Measurements from ENCODE around the gene ZNF174.

The ZNF174 gene

DNA sequence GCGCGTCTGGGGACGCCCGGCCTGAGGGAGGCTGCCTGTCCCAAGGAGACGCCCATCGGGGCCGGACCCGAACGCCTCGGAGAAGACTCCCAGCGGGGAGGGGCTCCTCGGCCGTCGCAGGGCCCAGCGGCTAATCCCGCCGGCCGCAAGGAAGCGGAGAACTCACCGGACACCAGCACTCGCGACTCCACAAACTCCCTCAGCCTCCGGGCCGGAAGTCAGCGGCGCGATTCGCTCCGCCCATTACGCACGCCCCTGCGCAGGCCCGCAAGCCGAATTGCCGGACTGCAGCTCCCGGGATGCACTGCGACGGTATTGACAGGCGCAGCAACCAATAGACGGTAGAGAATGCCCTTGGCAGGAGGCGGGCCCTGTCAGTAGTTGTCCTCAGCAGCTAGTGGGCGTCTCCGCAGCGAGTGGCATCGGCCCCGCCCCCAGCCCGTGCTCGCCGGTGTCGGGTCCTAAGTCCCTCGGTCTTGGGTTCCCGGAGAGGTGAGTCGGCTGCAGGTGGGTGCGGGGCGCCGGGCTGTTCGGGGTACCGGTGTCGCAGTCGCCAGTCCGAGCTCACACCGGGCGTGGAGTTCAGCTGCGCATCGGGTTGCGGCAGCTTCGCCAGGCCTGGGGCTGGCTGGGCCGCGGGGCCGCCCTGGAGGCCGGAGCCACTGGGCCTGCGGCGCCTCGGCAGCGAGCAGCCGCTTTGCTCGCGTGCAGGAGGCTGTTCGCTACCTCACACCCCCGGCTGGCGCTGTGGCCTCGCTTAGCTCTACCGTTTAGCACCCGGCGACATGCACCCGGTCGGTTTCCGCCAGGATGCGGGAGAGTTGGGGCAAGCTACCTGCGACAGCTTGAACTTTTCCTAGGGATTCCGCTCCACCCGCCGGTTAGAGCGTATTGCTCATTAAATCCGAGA is at the start of gene ZNF174, which contains the start of gene ZSCAN32:
Gene ZNF174, plus strand, starts transcription at position 437 of the 910 bp plus-strand sequence. CDS start 790 bp downstream, outside the sequence.
Gene ZSCAN32, minus strand, starts transcription at position 226 of the 910 bp plus-strand sequence. CDS start 3,447 bp downstream, outside the sequence.
- peaks cover 50% of the 10 kb centered on the region for H3K36me3 ChIP-seq (ENCODE audit: insufficient read depth, low read length)
- peak within 1 kb of the TSS; percentile 96 for H2AFZ ChIP-seq (ENCODE audit: low read depth, low read length)
- H3K4me1 ChIP-seq (ENCODE audit: insufficient read depth, low read length): peaks cover 3% of the 10 kb centered on the region
- peak within 1 kb of the TSS; percentile 98 for H3K4me3 ChIP-seq (ENCODE audit: low read length)
- H3K9me3 ChIP-seq (ENCODE audit: low read length): peaks cover 34% of the 10 kb centered on the region
- H3K27me3 ChIP-seq (ENCODE audit: insufficient read depth, low read length): no peaks in the 10 kb centered on the region

GRCh38 chr16:3355589-3355988 is 45.4 kb upstream of the ZNF174 start, which contains the start of gene OR2C1:
Gene OR2C1, plus strand, starts transcription at chr16:3355889. Its CDS starts 52 bp downstream, at chr16:3355941.
- no peak within 1 kb of the TSS for H3K4me3 ChIP-seq (ENCODE audit: low read length)
- no peak within 1 kb of the TSS for H2AFZ ChIP-seq (ENCODE audit: low read depth, low read length)
- peaks cover 2% of the 10 kb centered on the region for H3K4me1 ChIP-seq (ENCODE audit: insufficient read depth, low read length)
- no peaks in the 10 kb centered on the region for H3K27me3 ChIP-seq (ENCODE audit: insufficient read depth, low read length)
- no peaks in the 10 kb centered on the region for H3K36me3 ChIP-seq (ENCODE audit: insufficient read depth, low read length)
- no peaks in the 10 kb centered on the region for H3K9me3 ChIP-seq (ENCODE audit: low read length)

DNA sequence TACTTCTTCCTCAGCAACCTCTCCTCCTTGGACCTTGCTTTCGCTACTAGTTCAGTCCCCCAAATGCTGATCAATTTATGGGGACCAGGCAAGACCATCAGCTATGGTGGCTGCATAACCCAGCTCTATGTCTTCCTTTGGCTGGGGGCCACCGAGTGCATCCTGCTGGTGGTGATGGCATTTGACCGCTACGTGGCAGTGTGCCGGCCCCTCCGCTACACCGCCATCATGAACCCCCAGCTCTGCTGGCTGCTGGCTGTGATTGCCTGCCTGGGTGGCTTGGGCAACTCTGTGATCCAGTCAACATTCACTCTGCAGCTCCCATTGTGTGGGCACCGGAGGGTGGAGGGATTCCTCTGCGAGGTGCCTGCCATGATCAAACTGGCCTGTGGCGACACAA is 44.9 kb upstream of the ZNF174 start:
- Histone ChIP-seq H3K4me1 (ENCODE audit: insufficient read depth, low read length) (peaks cover 2% of the 10 kb centered on the region), H2AFZ (ENCODE audit: low read depth, low read length) (no peak overlapping the region), H3K4me3 (ENCODE audit: low read length) (no peak overlapping the region), H3K27me3 (ENCODE audit: insufficient read depth, low read length) (peaks cover 4% of the 10 kb centered on the region), H3K36me3 (ENCODE audit: insufficient read depth, low read length) (no peaks in the 10 kb centered on the region), H3K9me3 (ENCODE audit: low read length) (no peaks in the 10 kb centered on the region)

DNA sequence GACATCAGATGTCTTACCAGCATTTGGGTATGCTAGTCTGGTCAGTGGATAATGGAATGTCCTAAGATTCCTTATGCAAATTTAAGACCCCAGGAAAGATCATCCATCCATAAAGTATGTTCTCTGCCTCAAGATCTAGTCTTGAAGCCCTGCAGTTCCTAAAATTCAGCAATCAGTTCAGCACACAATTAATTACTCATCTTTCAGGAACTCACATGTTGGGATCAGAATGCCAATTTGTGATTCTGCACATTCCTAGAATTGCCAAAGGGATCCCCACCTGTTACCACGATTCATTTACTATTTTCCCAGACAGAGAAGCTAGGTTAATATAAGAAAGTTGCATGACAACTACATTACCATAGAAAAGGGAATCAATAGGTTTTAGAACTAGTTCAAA is 42.1 kb upstream of the ZNF174 start:
- no peak overlapping the region for H2AFZ ChIP-seq (ENCODE audit: low read depth, low read length)

GRCh38 chr16:3362931-3363330 is 38.1 kb upstream of the ZNF174 start:
- no peaks in the 10 kb centered on the region for H3K9me3 ChIP-seq (ENCODE audit: low read length)
- H3K4me3 ChIP-seq (ENCODE audit: low read length): no peak overlapping the region
- no peak overlapping the region for H2AFZ ChIP-seq (ENCODE audit: low read depth, low read length)
- H3K4me1 ChIP-seq (ENCODE audit: insufficient read depth, low read length): peaks cover 2% of the 10 kb centered on the region
- H3K27me3 ChIP-seq (ENCODE audit: insufficient read depth, low read length): peaks cover 4% of the 10 kb centered on the region
- no peaks in the 10 kb centered on the region for H3K36me3 ChIP-seq (ENCODE audit: insufficient read depth, low read length)

More for the DNA sequence above, 42.1 kb upstream of the ZNF174 start:
- no peaks in the 10 kb centered on the region for H3K9me3 ChIP-seq (ENCODE audit: low read length)
- no peak overlapping the region for H3K4me3 ChIP-seq (ENCODE audit: low read length)
- H3K4me1 ChIP-seq (ENCODE audit: insufficient read depth, low read length): peaks cover 2% of the 10 kb centered on the region
- no peaks in the 10 kb centered on the region for H3K36me3 ChIP-seq (ENCODE audit: insufficient read depth, low read length)
- H3K27me3 ChIP-seq (ENCODE audit: insufficient read depth, low read length): peaks cover 4% of the 10 kb centered on the region

DNA sequence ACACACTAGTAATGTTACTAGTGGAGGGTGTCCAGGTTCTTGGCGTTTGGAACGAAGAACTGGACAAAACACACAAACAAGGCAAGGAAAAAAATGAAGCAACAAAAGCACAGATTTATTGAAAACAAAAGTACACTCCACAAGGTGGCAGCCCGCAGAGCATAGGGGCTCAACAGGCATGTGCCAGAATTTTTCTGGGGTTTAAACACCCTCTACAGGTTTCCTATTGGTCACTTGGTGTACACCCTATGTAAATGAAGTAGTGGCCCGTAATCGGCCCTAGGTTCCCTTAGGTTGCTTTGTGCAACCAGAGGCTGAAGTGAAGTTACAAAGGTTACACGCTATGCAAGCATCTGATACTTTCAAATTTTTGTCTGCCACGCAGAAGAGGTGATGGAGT is 37.2 kb upstream of the ZNF174 start:
- Histone ChIP-seq H3K9me3 (ENCODE audit: low read length) (no peaks in the 10 kb centered on the region), H3K27me3 (ENCODE audit: insufficient read depth, low read length) (peaks cover 4% of the 10 kb centered on the region), H3K36me3 (ENCODE audit: insufficient read depth, low read length) (no peaks in the 10 kb centered on the region), H3K4me1 (ENCODE audit: insufficient read depth, low read length) (peaks cover 2% of the 10 kb centered on the region), H3K4me3 (ENCODE audit: low read length) (no peak overlapping the region), H2AFZ (ENCODE audit: low read depth, low read length) (no peak overlapping the region)

DNA sequence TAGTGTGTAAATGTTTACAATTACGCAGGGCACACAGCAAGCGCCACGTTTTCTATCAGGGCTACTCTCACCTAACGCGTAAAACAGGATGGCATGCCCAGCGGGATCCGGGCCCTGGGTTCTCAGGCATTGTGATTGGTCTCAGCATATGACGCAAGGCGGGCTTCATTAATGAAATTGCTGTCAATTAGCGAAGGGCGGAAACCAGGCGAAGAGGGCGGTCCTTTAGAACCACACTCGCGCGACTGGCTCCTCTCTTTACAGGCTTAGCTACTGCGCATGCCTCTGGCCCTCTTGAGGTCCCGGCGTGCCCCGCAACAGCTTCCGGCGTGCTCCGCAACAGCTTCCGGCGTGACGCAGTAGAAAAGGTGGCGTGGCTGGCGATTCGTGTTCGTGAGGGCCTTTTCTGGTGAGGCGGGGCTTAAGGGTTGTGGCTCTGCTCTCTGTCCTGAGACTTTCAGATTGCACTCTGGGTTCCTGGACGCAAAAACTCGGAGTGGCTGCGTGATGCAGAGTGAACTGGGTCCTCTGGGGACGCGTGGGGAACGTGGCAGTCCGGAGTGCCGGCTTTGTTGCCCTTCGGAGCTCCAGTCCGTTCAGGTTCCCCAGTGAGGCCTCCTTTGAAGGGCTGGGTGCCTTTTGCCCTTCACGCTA is 36.1 kb upstream of the ZNF174 start:
- H3K4me3 ChIP-seq (ENCODE audit: low read length): no peak overlapping the region
- H3K9me3 ChIP-seq (ENCODE audit: low read length): no peaks in the 10 kb centered on the region
- peaks cover 4% of the 10 kb centered on the region for H3K27me3 ChIP-seq (ENCODE audit: insufficient read depth, low read length)
- no peak overlapping the region for H2AFZ ChIP-seq (ENCODE audit: low read depth, low read length)
- no peaks in the 10 kb centered on the region for H3K4me1 ChIP-seq (ENCODE audit: insufficient read depth, low read length)
- H3K36me3 ChIP-seq (ENCODE audit: insufficient read depth, low read length): no peaks in the 10 kb centered on the region

DNA sequence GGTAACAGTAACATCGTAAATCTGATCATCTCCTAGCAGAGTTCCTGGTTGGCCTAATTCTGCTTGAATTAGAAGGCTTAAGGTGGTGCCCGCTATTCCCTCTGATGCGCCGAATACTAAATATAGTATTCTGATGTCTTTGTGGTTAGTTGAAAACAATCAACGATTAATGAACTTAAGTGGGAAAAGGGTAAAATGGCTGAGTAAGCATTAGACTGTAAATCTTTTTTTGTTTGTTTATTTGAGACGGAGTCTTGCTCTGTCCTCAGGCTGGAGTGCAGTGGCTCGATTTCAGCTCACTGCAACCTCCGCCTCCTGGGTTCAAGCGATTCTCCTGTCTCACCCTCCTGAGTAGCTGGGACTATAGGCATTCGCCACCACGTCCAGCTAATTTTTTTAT is 31.9 kb upstream of the ZNF174 start:
- no peak overlapping the region for H2AFZ ChIP-seq (ENCODE audit: low read depth, low read length)
- H3K4me3 ChIP-seq (ENCODE audit: low read length): no peak overlapping the region
- H3K9me3 ChIP-seq (ENCODE audit: low read length): peaks cover 2% of the 10 kb centered on the region
- no peaks in the 10 kb centered on the region for H3K36me3 ChIP-seq (ENCODE audit: insufficient read depth, low read length)
- no peaks in the 10 kb centered on the region for H3K27me3 ChIP-seq (ENCODE audit: insufficient read depth, low read length)
- H3K4me1 ChIP-seq (ENCODE audit: insufficient read depth, low read length): no peaks in the 10 kb centered on the region

- Histone ChIP-seq H3K27me3 (ENCODE audit: insufficient read depth, low read length) (no peaks in the 10 kb centered on the region), H2AFZ (ENCODE audit: low read depth, low read length) (no peak overlapping the region)
Observed at GRCh38 chr16:3375680-3376079, 25.3 kb upstream of the ZNF174 start.

GRCh38 chr16:3377917-3378316 is 23.1 kb upstream of the ZNF174 start:
- Histone ChIP-seq H3K27me3 (ENCODE audit: insufficient read depth, low read length) (no peaks in the 10 kb centered on the region), H3K4me1 (ENCODE audit: insufficient read depth, low read length) (no peaks in the 10 kb centered on the region), H2AFZ (ENCODE audit: low read depth, low read length) (no peak overlapping the region), H3K4me3 (ENCODE audit: low read length) (no peak overlapping the region), H3K9me3 (ENCODE audit: low read length) (peaks cover 29% of the 10 kb centered on the region), H3K36me3 (ENCODE audit: insufficient read depth, low read length) (peaks cover 17% of the 10 kb centered on the region)

More at GRCh38 chr16:3375680-3376079, 25.3 kb upstream of the ZNF174 start:
- H3K9me3 ChIP-seq (ENCODE audit: low read length): peaks cover 10% of the 10 kb centered on the region
- no peaks in the 10 kb centered on the region for H3K36me3 ChIP-seq (ENCODE audit: insufficient read depth, low read length)
- no peak overlapping the region for H3K4me3 ChIP-seq (ENCODE audit: low read length)
- no peaks in the 10 kb centered on the region for H3K4me1 ChIP-seq (ENCODE audit: insufficient read depth, low read length)

DNA sequence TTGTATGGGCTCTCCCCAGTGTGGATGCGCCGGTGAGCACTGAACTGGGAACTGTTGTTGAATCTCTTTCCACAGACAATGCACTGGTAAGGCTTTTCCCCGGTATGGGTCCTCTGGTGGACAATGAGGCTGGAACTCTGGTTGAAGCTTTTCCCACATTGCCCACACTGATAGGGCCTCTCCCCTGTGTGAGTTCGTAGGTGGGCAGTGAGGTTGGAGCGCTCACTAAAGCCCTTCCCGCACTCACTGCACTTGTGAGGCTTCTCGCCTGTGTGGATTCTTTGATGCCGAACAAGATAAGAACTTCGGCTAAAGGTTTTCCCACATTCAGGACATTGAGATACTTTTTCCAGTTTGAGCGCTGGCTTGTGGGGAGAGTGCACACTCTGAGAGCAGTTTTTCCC is 18.0 kb upstream of the ZNF174 start:
- Histone ChIP-seq H3K36me3 (ENCODE audit: insufficient read depth, low read length) (peaks cover 50% of the 10 kb centered on the region), H3K9me3 (ENCODE audit: low read length) (peaks cover 49% of the 10 kb centered on the region), H3K4me3 (ENCODE audit: low read length) (no peak overlapping the region), H3K4me1 (ENCODE audit: insufficient read depth, low read length) (no peaks in the 10 kb centered on the region), H3K27me3 (ENCODE audit: insufficient read depth, low read length) (no peaks in the 10 kb centered on the region), H2AFZ (ENCODE audit: low read depth, low read length) (no peak overlapping the region)

- Histone ChIP-seq H3K27me3 (ENCODE audit: insufficient read depth, low read length) (no peaks in the 10 kb centered on the region), H3K9me3 (ENCODE audit: low read length) (peaks cover 36% of the 10 kb centered on the region), H3K4me1 (ENCODE audit: insufficient read depth, low read length) (no peaks in the 10 kb centered on the region), H3K4me3 (ENCODE audit: low read length) (no peak overlapping the region), H3K36me3 (ENCODE audit: insufficient read depth, low read length) (peaks cover 58% of the 10 kb centered on the region), H2AFZ (ENCODE audit: low read depth, low read length) (no peak overlapping the region)
Observed at GRCh38 chr16:3388325-3388724, 12.7 kb upstream of the ZNF174 start.

DNA sequence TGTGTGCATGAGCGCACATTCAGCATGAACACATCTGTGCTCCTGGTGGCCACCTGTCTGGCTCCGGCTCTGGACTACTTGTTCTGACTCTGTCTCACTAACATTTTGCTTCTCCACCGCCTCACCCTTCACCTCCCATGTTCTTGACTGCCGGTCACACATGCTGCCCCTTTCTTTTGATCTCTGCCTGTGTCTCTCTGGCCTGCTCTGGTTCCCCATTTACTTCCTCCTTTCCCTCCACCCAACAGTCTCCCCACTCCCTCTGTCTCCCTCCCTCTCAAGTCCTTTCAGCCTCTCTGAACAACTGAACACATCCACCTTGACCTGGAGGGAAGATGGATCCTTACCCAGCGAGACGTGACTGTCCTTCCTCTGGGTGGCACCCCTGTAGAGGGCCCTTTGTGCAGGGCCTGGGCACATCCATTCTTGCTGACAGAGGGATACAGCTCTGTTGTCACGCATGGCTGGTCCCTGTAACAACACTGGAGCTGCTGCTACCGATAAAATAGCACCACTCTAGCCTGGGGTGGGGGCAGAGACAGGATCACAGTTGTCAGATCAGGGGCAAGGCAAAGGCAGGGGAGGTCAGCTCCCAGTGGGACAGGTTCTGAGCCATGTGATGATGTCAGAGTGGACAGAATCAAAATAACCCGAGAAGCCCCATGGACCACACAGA is 11.2 kb upstream of the ZNF174 start:
- Histone ChIP-seq H2AFZ (ENCODE audit: low read depth, low read length) (no peak overlapping the region), H3K4me1 (ENCODE audit: insufficient read depth, low read length) (no peaks in the 10 kb centered on the region), H3K36me3 (ENCODE audit: insufficient read depth, low read length) (peaks cover 55% of the 10 kb centered on the region), H3K4me3 (ENCODE audit: low read length) (no peak overlapping the region), H3K27me3 (ENCODE audit: insufficient read depth, low read length) (no peaks in the 10 kb centered on the region), H3K9me3 (ENCODE audit: low read length) (peaks cover 29% of the 10 kb centered on the region)

All from neuron (in vitro differentiated cells).